ENCODE results near the gene CACNA1C.

GRCh38 chr12:2332947-2333346 lies 280.2 kb downstream of the CACNA1C start:
- TF ChIP-seq CTCF (IDR thresholded peaks at IDR 0.05; ENCODE audit: borderline replicate concordance, extremely low read depth, low read length, poor library complexity, severe bottlenecking) (no peak), EZH2 (IDR thresholded peaks at IDR 0.05; ENCODE audit: borderline replicate concordance, low read depth, low read length, severe bottlenecking) (no peak)

Measured in DND-41 (cell line).